GM19397 (cell line): ENCODE results near the gene SULF2.

Source experiments
- ATAC-seq: cut with Tn5 transposase; IDR thresholded peaks from one replicate; pipeline ENCODE4 v1.9.1; 2021; ENCODE audit warnings: mild to moderate bottlenecking, moderate library complexity; ENCODE audit not compliant: unreplicated experiment

Gene SULF2

DNA sequence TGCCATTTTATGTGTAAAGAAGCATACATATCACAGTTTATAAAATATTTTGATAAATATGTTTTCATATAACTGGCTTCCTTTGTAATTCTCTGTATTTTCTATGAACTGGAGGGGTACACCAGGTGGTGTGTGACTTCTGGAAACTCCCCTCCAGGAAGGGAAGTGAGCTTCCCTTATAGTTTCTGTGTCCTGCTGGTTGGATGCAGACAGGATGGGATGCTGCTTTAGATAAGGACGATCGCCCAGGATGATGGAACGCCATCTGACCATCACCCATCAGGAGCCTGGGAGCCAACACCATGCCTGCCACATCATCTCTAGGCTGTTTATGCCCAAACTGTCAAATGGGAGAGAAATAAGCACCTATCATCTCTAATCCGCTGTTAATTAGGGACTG, 66.1 kb downstream of the SULF2 start:
- ATAC-seq: no peak

DNA sequence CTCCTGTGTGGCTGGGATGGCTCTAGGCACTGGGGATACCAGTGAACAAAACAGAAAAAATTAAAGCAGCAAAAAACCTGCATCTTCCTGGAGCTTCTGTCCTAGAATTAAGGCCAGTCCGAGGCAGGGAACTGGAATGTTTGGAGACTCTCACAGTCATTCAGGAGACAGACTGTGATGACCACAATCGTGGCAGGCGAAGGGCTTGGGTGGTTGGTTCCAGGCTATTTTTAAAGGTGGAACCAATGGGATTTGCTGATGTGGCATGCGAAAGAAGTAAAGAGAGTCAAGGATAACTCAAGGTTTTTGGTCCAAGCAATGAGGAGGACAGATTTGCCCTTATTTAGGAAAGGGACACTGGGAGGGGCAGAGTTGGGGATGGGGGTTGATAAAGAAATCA, 66.9 kb downstream of the SULF2 start:
- ATAC-seq: no peak

DNA sequence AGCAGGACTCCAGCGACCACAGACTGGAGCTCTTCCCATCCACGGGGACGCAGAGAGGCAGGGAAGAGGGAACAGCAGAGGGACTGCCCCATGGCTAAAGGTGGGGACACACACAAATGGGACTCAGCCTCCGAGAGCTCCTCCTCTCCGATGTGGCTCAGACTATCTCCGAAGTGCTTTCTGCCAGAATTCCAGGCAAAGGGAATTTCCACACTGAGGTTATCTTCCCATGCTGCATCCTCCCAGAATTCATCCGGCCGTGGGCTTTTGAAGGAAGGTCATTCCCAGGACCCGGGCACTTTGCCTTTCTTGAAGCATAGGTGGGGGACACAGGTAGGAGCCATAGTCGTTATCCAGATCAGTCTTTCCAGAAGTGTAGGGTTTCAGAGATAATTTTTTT, 67.9 kb downstream of the SULF2 start:
- ATAC-seq: no peak

DNA sequence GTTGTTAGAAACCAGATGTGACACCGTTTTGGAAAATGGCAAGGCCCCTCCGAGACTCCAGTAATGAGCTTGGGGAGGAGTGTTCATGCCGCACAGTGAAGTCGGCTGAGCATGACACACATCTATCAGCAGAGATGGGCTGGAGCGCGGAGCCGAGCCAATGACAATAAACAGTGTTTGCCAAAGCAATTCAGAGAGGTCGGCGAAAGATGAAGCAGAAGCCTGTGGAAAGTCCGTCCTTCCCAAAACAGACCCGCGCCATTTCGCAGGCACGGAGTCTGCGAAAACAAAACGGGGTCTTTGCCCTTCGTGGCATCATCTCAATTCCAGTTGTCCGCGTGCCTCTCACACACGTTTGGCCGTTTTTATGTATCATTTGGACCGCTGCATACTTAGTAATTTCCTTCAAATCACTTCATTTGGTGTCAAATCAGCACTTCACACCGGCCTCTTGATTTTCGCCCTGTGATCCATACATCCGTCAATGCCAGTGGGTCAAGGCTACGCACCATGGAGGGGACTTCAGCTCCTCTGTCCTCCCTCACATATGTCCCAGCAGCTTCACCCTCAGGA, 71.3 kb downstream of the SULF2 start:
- ATAC-seq: no peak

DNA sequence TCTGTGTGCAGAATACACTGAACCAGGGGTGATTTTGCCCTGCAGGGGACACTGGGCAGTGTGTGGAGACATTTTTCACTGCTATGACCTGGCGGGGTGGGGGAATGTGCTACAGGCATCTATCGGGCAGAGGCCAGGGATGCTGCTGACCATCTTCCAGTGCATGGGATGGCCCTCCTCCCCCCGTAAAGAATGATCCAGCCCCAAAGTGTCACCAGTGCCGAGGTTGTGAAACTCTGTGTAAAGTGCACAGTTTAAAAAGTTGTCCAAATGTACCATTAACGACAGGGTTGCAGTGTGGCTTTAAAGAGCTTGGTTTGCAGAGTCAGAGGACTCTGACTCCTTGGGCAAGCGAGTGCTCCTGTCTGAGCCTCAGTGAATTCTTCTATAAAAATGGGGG, 72.1 kb downstream of the SULF2 start:
- ATAC-seq: no peak

DNA sequence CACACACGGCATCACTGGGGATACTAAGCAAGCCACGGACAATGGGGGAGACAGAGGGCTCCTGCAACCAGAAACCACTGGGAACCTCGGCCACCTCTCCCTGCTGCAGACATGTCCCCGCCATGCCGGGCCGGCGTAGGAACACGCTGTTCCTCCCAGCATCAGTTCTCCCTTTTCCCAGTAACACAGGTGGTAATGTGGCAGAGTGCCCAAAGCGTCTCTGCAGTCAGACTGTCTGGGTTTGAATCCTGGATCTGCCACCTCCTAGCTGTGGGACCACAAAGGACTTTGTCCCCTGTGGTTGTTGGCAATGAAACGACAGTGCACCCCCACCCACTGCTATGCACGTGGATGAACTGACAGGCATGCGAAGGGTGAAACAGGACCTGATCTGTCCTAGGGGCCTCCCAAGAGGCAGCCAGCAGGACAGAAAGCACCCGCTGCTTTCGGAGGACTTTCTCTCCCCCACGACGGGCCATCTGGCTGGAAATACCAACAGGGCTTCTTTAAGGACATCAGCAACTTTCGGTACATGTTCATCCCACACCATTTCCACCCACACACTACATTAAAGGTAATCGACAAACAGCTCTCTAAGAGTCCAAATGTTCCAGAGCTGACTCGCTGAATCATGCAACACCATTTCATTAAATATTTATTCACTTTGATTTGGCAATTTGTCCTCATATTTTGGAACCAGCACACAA, 74.1 kb downstream of the SULF2 start:
- no peak for ATAC-seq

DNA sequence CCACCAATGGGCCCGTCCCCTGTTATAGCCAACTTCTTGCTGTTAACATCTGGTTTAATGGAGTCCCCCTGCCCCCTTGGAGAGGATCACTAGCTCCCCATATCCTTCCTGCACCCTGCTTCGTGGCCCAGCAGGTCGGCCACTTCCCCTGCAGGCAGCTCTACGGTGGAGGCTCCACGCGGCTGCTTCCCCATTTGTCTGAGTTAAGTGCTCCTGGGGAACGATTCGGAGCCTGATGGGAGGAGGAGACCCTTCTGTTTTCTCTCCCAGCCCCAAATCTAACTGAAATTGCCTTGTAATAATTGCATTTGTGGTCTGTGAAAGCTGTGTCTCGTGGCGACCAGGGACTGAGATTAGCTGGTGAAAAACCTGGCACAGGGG, 74.6 kb downstream of the SULF2 start:
- ATAC-seq: no peak

DNA sequence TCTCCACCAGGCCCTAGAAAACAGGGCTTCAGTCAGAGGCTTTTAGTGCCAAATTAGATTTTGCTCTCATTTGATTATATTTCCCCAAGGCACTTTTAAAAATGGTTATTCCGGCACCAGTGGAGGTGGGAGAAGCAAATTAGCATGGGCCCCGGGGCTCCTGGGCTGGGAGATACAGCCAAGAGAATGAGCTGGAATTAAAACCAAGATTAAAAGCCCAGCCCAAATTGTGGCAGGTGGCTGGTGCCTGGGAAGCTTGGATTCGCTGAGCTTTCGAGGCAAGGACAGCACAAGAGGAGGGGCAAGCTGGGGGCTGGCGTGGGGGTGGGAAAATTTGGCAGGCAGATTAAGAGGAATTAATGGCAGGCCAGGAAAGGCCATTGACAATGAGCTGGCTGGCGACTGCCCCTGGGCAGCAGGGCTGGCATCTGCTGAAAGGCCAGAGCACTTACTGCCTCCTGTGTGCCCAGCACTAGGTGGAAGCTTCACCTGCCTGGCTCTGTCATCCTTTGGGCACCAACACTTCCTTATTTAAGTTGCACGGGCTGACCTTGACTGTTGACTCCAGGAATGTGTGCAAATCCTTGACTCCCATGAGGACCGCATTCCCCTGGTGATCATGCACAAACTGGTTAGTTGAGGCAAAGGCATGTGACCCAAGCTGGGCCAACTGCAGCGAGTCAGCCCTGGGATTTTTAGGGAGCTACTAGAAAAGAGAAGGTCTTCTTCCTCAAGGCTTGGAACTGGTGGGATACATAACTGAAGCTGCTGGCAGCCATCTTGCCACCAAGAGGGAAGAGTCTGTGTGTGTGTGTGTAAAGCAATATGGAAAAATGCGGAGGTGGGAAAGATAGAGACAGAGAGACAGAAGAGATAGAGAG, 76.1 kb downstream of the SULF2 start:
- ATAC-seq: no peak

DNA sequence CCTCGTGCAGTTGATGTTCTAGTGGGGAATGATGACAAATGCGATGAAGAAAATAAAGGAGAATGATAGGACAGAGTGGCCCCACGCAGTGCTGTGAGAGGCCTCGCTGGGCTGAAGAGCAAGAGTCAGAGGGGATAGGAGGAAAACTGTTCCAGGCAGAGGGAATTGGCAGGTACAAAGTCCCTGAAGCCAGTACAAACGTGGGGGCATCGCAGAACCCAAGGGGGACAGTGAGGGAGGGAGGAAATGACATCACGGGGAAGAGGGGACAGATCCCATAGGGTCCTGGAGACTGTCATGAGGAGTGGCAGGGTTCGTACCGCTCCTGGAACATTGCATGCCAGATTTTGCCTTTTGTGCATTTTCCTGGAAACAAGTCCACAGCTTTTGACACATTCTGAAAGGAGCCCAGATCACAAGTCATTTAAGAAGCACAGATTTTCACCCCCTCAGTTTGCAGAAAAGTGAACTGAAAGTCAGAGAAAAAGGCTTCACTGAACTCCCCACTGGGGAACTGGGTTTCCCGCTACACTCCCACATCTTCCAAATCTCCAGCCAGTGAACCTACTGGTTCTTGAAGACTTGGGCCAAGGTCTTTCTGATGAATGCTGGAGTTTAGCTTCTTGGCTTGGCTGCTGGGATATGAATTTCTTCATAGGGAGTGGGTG, 77.0 kb downstream of the SULF2 start:
- no peak for ATAC-seq

DNA sequence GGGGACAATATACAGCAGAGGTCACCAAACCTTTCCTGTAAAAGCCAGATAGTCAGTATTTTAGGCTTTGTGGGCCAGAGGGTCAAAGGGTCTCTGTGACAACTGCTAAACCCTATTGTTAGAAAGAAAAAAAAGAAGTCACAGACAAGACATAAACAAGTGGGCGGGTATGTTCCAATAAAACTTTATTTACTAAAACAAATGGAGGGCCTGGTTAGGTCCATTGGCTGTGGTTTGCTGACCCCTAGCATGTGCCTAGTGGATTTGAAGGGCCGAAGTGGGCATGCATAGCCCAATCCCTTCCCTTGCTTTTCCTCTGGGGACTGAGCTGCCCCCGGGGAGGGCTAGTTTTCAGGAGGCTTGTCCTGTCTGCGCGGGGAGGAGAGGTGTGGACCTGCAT, 78.9 kb downstream of the SULF2 start:
- ATAC-seq: no peak

DNA sequence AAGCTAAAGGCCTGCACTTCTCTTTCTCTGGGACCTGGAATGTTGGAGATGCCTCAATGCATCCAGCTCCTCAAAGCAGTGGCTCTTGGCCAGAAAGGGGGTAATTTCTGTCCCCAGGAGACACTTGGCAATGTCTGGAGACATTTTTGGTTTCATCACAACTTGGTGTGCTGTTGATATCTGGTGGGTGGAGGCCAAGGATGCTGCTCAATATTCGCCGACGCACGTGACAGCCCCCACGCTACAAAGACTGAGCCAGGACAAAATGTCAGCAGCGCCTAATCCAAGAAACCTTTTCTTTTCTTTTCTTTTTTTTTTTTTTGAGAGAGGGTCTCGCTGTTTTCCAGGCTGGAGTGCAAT, 79.8 kb downstream of the SULF2 start:
- no peak for ATAC-seq

DNA sequence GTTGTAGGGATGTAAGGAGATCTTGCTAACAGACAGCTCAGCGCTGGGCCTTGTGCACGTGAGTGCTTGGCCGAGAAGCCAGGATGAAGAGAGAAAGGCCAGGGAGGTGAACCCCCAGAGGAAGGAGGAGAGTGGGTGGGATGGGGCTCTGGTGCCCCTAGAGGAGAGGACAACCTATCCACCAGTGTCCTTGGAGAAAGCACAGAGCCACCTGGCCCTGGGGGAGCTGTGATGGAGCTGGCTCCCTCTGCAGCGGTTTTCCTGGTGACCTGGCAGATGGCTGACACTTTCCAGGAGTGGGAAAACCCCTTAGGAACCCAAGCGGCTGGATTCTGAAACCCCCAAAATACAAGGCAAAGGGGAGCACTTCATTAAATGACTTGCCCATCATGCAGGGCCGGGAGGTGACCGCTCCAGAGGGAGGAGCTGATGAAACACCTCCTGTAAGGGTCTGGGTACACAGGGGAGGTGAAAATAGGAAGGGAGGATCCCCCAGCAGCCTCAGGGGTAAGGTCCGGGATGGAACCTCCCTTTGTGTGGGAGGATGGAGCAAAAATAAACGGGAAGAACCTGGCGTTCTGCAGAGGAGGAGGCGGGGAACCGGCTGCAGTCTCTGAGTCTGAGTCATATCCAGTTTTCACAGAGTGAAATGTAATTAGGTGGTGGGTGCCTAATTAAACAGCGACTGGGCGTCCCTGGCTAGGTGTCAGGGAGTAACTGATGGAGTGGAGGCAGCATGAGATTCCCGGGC, 80.4 kb downstream of the SULF2 start:
- ATAC-seq: no peak

DNA sequence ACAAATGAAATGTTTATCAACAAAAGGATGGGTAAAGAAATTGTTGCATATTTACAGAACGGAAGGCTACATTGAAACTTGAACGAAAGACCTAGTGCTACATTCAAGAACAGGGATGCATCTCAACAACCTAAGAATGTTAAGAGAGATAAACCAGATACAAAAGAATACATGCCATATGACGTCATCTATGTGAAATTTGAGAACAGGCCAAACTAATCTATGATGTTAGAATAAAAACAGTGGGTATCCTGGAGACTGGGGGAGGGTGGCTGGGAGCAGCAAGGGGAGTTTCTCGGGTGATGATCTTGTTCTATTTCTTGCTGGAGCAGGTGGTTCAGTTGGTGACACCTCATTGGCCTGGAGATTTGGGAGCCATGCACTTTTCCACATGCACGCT, 81.5 kb downstream of the SULF2 start:
- ATAC-seq: no peak

DNA sequence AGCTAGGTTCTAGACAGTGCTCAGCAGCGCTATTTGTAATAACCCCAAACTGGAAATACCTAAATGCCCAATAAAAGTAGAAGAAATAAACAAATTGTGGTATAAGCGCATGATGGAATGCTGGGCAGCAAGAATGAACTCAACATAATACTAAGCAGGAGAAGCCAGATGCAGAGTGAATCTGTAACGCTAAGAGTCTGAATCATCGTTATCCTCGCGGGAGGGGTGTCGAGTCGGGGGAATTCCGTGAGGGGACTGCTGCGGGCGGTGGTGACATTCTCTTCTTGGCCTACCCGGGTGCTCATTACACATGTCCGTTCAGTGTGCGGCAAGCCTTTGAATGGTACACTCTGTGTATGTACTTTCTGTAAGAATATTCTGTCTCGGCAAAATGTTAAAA, 83.7 kb downstream of the SULF2 start:
- ATAC-seq: no peak

DNA sequence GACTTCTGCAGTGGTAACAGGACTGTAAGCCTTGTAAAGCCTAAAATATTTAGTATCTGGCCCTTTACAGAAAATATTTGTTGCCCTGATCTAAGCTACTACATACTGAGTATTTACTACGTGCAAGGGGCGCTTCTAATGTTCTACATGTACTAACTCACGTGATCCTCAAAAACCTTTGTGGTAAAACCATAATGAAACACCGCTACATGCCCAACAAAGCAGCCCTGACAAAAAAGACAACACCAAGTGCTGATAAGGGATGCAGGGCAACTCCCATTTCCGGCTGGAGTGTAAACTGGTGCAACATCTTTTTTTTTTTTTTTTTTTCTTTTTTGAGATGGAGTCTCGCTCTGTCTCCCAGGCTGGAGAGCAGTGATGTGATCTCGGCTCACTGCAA, 85.0 kb downstream of the SULF2 start:
- no peak for ATAC-seq

DNA sequence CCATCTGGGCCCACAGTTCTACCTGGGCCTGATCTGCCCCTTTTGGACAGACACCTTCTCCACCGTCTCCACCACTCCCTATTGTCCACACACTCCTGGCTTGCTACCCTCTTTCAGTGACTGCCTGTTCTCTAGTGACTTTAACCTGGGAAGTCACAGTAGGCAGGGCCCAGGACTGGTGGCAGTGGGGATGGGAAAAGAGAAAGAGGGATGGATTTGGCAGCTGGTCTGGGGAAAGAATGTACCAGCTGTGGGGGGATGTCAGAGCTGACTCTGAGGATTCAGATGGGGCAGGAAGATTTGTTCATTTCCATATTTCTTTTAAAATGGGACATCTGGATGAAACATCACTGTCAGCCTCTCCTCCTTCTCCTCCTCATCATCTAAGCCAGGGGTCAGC, 85.5 kb downstream of the SULF2 start:
- no peak for ATAC-seq

DNA sequence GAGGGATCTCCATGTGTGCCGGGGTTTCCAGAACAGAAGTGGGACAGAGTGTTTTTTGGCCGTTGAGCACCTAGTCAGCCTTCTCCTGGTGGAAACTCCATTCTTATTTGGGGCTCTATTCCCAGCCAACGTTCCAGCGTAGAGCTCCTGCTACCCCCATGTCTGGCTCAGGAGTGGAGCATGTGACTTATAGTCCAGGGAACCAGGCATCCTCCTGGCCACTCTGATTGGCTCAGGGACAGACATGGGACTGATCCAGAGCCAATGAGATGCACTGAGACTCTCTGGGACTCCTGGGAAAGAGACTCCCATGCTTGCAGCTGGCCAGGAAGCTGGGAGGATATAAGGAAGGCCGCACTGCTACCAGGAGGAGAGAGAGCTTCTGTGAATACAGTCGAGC, 87.1 kb downstream of the SULF2 start:
- no peak for ATAC-seq

DNA sequence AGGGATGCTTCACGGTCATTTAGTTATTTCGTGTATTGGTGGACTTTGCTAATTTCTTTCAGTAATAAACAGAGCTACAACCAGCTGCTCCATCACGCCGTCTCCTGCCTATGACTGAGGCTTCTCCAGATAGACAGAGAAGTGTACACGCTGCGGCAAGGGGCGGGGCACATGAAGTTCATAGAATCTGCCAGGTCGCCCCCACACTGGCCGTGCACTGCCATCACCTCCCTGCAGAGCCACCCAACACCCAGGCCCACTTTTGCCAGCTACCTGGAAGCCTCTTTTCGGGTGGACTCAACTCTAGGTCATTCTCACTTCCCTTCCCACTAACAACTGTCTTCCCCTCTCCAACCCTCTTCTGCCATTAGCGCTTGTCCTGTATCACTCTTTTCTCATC, 88.4 kb downstream of the SULF2 start:
- ATAC-seq: no peak

DNA sequence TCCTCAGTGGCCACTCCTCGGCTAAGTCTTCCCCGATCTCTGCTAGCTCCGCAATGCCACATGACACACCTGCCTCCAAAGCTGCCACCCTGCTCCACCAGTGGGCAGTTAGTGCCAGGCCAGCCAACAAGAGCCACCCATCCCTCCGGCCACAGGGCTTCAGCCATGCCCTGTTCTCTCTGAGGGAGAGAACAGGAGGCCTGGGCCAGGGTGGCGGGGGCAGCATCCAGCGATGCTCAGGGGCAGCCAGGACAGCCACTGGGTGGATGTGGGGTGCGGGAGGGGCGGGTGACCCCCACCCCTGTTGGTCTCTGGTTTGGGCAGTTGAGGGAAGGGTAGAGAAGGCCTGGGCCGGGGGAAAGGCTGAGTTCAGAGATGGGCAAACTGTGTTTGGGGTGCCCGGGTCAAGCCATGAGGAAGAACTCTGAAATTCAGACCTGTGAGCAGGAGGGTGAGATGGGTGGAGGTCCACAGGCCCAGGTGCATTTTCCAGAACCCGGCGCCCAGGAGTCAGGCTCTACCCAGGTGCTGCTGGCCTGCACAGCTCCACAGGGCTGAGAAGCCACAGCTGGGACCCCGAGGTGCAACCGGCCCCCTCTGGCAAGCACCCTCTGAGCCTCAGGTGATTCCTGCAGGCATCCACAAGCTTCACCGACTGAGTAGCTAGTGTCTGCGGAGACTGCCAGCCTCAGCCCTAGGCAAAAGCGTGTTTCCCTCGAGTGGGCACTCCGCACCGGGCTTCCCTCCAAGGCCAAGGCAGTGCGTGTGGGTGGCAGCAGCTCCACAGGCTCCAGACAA, 91.1 kb downstream of the SULF2 start:
- no peak for ATAC-seq

DNA sequence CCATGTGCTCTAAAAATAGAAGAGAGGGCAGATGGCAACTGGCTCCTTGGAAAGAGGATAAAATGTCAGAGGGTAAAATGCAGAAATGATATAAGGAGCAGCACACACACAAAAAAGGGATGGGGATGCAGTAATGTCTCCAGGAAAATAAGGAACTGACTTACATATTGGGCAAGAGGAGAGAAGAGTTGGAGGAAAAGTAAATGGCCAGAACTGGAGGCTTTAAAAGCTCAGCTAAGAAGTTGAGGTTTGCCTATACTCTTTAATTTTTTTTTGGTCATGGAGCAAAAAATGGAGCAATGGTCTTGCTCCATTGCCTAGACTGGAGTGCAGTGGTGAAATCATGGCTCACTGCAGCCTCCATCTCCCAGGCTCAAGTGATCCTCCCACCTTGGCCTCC, 93.7 kb downstream of the SULF2 start:
- ATAC-seq: no peak
